Kidney capillary endothelial cell (primary cell): Measurements from ENCODE around the gene AP3B1.

Source experiments
- DNase-seq: peaks from one replicate; pipeline ENCODE4 v3.0.0-alpha.2; 2018; ENCODE audit warnings: low spot score

Gene AP3B1

DNA sequence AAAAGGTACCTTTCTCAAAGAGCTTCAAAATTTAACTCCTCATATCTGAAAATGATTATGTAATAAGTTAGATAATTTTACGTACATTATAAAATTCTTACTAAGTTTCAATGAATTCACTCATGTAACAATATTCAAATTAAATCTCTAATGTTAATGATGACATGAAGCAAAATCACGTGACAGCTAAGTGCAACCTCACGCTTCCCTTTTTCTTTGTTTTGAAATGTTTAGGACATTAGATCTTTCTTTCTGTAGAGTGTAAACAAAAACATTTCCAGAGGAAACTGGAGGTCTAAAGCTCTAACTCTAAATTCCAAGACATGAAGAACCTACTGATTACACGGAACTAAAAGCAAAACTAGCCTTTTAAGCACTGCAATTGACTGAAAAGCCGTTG, 291.0 kb downstream of the AP3B1 start:
- no peak for DNase-seq

DNA sequence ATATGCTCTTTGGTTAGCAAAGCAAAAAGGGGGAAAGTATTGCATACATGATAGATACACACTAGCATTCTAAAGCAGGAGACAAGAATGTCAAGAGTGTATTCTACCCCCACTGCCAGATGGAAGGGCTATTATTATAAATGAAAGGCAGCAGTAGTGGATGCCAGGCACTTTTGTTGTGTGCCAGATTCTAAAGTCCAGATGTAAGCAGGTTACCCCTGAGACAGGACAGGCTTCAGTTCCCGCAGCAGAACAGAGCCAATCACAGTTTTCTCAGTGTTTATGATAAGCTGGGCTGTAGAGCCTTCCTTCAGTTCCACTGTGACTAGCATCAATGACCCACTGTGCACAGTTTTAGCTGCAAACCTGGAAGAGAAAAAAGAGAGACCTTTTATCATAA, 291.8 kb downstream of the AP3B1 start:
- DNase-seq = no peak

DNA sequence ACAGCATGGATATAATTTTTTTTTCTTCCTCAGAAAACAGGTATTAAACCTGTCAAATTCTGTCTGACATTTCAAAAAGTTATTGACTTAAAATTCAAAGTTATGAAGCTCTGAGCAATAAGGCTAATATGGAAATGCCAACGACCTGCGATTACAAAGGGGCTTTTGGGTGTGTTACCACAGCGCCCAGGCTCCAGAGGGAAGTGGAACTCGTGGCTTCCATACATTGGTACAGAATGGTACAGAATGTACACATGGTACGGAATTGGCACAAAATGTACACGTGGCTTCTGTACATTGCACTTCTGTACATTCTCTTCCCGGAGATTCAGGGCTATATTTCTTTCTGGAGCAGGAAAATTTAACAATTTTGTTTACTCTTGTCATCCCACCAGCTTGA, 293.3 kb downstream of the AP3B1 start:
- no peak for DNase-seq

DNA sequence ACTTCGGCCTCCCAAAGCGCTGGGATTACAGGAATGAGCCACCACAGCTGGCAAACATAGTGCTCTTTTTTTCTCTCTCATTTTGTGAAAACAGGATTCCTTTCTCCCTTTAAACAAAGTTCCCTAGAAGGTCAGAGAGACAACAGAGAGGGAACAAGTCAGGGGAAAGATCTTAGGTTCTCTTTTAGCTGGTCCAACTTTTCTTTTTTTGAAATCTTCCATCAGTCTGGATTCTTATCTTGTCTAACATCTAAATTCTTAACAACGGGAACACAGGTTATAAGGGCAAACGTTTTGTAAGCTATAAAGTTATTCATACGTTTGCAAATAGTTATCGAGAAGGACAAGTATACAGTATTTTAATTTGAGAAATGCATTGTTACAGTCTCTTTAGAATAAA, 294.3 kb downstream of the AP3B1 start:
- DNase-seq = no peak

DNA sequence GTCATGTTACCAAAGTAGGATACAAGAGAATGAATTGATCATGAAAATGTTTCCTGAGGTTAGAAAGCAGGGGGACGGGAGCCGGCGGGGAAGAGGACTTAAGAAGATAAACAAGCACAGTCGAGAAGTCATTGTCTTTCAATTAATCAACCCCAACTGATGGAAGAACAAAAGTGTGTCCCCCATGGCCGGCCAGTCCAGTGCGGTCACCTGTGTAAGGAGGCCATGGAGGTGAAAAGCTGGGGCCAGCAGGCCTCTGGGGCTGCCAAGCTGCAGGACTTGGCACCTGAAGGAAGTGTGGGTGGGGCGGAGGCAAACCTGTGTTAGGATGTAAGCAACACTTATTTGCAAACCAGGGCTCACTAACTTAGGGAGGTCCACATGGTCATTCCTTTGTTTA, 295.1 kb downstream of the AP3B1 start:
- no peak for DNase-seq

DNA sequence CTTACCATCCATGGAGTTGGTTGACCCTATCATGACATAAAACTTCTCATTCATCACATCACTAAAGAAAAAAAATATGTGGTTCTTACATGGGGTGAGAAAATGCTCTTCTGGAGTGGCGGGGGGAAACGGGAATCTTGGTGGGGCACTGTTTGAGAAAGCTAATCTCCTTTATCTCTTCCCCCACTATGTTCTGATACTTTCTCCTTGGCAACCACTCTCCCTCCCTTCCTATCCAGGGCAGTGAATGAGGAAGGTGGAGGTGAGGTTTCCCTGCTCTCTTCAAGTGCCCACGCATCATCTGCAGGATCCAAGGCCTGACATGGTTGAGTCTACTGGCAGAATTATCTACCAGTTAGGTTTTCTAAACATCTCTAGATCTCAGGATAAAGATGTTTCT, 297.6 kb downstream of the AP3B1 start:
- DNase-seq = no peak

DNA sequence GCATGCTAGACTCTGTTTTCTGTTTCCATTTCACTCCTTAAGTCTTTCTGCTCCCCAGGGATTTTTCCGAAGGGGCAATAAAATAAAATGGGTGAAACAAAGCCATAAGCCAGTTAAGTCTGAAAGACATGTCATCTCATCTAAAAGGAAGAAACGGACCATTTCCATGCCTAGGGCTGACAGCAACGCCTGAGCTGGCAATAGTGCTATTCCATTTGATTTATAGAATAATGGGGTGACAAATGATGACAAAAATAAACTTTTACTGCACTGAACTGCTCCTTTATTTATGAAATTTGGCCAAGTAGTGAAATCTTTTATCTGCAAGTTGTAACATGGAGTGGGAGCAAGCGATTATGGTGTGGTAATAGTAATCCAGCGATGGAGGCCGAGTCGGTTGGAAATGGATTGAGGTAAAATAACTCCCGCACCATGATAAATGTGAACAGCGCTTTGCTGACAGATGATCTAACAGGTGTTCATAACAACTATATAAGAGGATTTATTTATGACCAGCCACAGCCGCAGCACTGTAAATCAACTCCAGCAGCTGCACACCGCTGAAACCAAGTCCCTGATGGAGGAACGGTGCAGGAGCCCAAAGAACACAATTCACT, 298.6 kb downstream of the AP3B1 start:
- no peak for DNase-seq

DNA sequence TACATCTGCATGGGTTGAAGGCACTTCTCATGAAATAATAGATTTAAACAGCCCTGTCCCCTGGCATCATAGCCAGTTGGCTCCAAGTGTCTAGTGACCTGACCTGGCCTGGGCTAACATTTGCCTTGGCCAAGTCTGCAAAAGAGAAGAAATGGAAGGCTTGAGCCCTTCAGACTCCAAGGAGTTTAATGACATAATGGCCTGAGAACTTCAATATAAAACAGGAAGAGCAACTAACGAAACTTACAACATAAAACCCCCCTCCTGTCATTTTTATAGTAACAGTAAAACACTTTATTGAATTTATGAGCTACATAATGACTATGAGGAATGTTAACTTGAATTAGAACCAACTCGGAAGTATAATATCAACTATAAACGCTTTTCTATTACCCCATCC, 299.6 kb downstream of the AP3B1 start:
- DNase-seq = no peak

DNA sequence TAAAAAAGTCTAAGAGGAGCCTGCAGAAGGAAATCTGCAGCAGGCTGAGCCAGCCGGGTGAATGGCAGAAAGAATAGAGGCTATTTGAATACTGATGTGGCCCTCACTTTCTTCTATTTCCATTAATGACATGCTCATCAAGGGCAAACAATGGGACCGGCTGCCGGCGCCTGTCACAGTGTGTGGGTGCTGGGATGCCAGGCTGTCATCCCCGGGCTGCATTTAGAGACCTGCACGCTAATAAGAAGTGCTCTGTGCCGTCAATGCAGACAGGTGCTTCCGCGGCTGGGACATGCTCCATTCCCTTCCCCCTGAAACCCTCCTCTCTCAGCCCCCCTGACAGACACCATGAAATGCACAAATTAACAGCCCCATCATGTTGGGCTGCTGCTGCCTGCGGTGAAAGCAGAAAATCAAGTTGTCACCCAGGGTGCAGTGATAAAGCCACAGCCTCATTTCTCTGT, 300.6 kb downstream of the AP3B1 start:
- no peak for DNase-seq

DNA sequence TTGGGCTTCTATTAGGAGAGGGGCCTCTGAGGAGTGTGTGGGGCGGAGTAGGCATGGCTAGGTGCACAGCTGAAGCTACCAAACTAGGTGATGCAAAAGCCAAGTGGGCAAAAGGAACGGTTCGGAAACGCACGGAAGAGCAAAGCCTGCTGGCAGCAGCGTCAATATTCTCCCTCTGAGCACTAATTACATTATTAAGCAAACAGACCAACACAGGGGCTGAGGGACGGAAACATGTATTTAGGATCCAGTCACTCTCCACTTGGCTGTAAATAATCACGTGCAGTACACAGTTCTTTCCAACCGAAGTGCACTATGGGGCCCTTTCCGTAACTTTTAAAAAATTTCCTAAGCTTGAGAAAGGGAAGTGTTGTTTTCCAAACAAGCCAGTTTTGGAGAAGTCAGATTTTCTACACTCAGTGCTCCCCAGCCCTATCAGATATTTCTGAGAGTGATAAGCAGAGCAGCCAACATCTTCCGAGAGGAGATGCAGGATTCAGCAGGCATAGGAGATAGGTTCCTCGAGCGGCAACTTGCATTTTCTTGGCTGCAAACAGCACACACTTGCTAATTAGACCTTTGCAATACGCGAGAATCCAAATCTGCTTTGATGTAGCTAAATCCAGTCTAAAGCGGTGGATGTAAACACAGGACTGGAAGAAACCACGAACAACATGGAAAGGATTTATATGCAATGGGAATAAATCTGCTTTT, 301.2 kb downstream of the AP3B1 start:
- no peak for DNase-seq

DNA sequence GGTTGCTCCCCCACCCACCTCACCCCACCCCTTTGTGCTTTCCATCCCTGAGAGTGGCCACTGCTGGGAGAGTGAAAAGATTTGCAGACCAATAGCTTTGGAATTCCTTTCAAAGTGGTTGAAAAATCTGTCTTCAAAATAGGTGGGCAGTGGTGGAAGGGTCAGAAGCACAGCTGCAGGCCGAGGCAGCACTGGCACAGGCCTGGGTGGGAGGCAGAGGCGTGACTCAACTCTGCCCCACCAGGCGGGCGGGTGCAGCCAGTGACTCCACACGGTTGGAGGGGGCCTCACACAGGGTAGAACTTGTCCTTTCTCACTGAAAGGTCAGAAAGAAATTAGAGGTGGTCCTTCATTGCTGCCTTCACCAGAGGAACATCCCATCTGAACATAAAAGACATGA, 303.4 kb downstream of the AP3B1 start:
- no peak for DNase-seq

DNA sequence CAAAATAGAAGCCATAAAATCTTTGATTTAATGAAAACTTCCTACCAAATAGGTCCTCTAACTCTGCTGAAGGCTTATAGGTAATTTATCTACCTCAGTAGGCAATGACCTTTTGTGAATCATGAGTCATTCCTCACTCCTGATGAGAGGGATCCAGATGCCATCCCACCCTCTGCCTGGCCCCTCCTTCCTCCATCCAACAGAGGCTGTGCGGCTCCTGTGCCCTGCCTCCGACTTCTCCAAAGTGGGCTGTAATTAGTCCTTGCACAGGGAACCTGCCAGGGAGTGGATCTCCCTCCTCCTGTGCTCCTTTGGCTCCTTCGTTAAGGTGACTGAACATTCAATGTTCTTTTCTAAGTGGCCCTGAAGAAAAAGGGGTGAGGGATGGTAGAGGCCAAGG, 304.5 kb downstream of the AP3B1 start:
- no peak for DNase-seq

DNA sequence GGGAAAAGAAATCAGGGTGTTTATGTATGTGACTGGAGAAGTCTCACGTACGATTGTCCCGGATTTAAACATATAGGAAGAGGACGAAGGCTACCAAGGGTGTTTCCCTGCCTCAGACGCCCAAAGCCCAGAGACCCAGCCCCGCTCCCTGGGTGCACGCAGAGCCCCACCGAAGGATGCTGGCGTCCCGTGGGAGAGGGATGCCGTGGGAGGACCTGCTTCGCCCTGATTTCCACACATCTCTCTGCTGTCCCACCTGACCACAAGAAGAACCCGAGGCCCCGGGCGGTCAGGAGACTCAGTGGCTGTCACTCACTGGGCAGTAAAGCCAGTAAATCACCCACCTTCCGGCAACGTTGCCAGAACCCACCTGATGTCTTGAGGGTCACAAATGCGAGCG, 306.5 kb downstream of the AP3B1 start:
- DNase-seq = no peak

DNA sequence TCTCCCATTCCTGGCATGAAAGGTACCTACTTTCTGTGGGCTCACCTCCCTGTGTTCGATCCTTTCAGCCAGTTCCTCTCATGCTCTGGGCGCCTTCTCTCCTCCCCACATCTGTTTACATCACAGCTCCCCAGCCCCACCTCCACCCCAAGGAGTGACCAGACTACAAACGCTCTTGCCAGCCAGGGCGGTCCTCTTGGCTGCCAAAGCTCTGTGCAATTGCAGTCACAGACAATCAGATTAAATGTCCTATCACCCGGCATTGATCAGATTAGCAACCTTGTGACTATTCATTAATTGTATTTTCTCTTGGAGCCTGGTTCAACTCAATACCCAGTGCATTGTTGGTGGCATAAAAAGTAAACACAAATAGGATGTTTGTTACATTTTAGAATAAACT, 307.2 kb downstream of the AP3B1 start:
- DNase-seq = no peak

DNA sequence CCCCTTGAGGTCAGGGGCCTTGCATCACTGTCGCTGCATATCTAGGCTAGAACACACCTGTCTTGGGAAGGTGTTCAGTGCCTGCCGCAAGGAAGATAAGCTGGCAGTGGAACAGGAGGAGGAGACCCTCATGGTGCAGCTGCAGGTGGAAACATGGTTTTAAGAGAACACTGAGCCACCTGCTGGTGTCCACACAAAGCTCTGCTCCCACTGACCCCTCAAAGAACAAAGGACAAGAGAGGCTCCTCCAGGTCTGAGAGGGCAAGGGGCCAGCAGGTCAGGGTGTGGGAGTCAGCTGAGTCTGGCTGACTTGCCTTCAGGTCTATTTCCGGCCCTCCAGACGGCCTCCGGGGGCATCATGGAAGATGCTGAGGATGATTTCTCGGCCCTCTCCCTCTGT, 308.2 kb downstream of the AP3B1 start:
- no peak for DNase-seq

DNA sequence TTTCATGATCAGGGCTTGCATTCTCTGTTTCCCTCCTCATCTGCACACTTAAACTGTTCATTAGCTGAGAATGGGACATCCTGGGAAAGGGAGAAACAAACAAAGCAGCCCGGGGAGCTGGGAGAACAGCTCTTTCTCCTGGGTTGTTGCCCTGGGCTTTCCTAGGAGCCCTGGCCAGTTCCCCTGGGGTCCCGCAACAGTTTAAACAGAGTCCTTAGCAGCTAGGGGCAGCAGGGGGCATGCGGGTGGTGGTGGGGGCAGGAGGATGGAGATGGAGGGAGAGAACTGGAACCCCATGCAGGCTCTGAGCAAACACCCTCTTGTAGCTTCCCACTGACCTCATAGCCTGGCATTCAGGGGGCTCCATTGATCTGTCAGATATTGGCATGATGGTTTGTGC, 309.3 kb downstream of the AP3B1 start:
- no peak for DNase-seq

DNA sequence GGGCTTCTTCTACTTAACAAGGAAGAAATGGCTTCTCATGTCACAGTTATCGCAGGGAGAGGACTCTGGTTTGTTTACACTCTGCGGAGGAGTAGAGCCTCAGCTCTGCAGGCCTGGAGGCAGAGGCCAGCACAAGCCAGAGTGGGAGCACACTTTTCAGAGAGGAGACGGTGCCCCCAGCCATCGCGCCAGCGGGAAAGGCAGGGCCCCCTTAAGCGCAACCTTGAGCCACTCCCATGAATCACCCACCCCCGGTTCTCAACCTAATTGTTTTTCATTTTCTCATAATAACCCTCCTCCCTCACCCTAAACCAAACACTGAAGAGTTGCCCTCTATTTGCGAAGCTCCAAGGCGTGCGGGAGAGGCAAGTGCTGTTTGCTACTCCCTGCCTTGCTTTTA, 309.9 kb downstream of the AP3B1 start:
- DNase-seq = no peak

DNA sequence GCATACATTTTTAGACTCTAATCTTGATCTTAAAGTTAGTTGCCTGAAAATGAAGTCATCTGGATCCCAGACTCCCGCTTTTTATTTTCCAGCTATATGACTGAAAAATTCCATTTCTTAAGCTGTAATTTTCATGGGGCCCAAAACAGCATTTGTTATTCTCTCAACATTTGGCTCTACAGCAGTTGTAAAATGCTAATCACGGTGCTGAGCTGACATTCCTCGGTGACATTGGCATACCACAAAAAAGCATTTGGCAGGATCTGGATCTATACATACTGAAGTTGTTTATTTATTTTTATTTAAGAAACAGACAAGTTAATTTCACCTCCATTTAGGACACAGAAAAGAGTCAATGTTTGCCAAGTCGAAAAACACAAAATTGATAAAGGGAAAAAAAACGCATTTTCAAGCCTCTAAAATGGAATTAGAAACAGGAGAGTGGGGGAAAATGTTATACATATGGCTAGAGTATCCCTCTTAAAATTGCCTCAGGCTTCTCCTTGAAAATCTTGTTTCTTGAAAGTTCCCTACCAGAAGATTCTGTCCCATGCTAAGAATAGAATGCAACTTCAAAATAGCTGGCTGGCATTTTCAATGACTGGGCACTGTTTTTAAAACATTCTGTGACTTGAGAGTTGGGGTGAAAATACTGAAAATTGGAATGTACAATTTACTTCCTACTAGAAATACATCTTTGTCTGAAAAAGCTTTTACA, 310.9 kb downstream of the AP3B1 start:
- DNase-seq = no peak

DNA sequence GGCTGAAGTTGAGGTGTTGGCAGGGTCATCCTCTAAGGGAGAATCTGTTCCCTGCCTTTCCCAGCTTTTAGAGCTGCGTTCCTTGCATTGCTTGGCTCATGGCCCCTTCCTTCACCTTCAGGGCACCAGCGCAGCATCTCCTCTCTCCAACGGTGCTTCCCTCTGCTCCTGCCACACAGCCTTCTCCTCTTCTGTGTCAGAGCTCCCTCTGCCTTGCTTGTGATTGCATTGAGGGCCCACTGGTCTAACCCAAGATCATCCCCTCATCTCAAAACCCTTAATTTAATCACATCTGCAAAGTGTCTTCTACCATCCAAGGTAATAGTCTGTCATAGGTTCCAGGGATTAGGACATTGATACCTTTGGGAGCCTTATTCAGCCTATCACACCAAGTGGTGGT, 312.7 kb downstream of the AP3B1 start:
- no peak for DNase-seq

DNA sequence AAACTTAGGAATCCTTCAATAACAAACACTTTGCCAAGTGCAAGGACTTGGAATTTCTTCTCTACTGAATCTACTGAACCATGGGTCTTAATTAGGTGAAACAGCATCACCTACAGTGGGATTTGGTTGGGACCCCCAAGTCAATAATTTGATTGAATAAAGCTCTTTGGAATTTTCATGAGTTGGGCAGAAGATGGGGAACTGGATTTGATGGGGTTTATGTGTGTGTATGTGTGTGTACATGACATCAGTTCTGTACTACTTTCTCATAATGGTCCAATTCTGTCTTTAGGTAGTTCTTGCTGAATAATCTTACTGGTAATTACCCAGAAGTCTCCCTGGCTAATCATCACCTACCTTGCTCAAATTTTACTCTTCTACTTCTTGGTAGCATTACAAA, 319.9 kb downstream of the AP3B1 start:
- no peak for DNase-seq

DNA sequence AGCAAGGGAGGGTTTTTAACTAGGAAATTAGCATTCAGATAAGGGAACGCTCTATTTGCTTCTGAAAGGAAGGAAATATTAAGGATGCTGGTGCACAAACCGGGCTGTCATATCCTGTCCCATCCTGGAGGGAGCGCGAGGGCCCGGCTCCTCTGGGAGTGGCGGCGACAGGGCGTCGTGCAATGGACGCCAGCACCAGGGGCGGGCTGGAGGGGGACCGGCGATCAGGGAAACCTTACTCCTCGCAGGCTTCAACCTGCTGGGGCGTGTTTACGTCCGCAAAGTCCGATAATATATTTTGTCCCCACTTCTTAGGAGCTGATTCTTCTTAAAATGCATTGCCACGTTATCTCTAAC, 321.3 kb downstream of the AP3B1 start:
- DNase-seq = peak; percentile 33

DNA sequence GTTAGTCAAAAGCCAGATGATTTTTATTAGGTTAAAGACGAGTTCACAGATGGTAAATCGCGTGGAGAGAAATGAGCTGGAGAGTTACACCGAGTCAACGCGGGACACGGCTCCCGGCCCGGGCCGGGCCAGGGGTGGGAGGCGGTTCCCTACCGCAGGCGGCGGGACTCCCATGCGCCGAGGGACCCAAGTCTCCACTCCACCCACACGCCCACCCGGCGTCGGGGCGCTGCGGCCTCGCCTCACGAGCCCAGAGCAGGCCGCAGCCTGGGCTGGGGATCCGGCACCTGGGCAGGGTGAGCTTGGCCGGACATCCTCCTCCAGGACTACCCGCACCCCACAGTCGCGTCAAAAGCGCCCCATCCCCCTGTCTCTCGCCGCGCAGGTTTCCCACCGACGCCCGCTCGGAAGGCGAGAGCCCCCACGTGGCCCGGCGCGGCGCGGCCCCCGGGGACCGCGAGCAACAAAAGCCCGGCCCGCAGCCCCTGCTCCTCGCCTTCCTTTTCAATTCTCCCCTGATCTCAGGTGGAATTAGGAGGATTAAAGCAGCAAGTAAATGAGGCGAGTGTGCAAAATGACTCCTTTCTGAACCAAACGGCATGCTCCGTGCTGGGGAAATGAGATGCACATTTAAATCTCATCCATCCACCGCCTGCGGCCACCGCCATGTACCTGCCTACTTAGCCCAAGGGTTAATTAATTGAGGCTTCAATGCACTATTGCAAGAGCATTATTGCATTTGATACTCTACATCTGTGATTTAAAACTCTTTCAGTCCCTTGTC, 321.8 kb downstream of the AP3B1 start:
- DNase-seq = no peak
